Measurements from ENCODE around the gene RUVBL2. TPM values are rescaled to one million over a fixed set of nuclear protein-coding genes. Genes with fewer than 3 reads are reported as not detected.
"Not testable (repeated sequence)": the region's sequence is repeated elsewhere in the genome, so short reads cannot be mapped to it uniquely, and the experiment has no call there.

The RUVBL2 gene
- total and polyA plus RNA-seq, 4 donors, result 29.6 to 80.1 (median 49.6) TPM

DNA sequence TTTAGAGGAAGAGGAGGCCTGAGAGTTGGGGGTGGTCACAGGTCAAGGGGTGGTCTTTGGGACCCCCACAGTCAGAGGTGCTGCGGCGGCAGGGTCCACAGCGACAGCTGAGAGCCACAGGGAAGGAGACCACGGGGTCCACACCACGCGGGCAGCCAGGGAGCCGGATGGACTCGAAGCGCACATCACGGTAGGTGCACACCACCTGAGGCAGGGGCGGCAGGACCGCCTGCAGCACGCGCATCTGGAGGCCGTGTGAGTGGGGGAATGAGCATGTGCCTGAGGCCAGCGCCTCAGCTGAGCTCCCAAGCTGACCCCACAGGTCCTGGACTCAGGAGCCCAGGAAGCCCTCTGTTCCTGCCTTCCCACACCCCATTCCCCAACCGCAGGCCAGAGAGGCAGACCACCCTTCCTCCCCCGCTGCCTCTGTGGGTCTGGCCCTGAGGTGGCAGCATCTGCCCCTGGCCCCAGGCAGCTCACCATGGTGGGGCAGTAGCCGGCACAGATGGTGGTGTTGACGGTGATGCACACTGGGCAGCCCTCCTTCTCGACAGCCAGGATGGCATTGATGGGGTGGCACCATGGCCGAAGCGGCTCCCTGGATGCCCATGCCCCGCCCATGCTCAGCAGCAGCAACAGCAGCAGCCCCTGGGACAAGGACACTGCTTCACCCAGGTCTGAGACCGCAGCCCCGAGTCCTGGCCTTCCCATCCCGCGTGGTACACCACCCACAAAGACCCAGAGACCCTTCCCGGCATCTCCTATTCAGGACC is 22.6 kb downstream of the RUVBL2 start:
- no peaks in the 10 kb centered on the region for H3K27me3 ChIP-seq (ENCODE audit: control insufficient read depth in 4 of 4, insufficient read depth in 4 of 4, low read length in 3 of 4)
- no peak overlapping the region for H3K4me3 ChIP-seq (ENCODE audit: low read depth in 1 of 3, low read length in 3 of 3)
- peaks cover 5 to 22% (median 16%) of the 10 kb centered on the region in 4 donors for H3K4me1 ChIP-seq (ENCODE audit: control insufficient read depth in 4 of 4, insufficient read depth in 4 of 4, low read length in 3 of 4)
- H3K9ac ChIP-seq (ENCODE audit: low read depth in 1 of 2, low read length in 2 of 2), result no peak overlapping the region
- DNase-seq (ENCODE audit: low spot score), result no peak
- whole genome bisulfite sequencing, result 96% methylated on average over 27 of the region's 29 CpGs
- no peaks in the 10 kb centered on the region for H3K9me3 ChIP-seq (ENCODE audit: control insufficient read depth in 4 of 4, low read length in 3 of 4)
- peaks cover 3 to 26% (median 8%) of the 10 kb centered on the region in 4 donors for H3K36me3 ChIP-seq (ENCODE audit: control insufficient read depth in 4 of 4, insufficient read depth in 3 of 4, low read depth in 1 of 4, low read length in 3 of 4)
- H3K27ac ChIP-seq (ENCODE audit: low read depth in 1 of 2, low read length in 2 of 2), result no peak overlapping the region
- TF ChIP-seq SP1 (IDR thresholded peaks at IDR 0.05) (no peak), RAD21 (IDR thresholded peaks at IDR 0.05) (no peak)

DNA sequence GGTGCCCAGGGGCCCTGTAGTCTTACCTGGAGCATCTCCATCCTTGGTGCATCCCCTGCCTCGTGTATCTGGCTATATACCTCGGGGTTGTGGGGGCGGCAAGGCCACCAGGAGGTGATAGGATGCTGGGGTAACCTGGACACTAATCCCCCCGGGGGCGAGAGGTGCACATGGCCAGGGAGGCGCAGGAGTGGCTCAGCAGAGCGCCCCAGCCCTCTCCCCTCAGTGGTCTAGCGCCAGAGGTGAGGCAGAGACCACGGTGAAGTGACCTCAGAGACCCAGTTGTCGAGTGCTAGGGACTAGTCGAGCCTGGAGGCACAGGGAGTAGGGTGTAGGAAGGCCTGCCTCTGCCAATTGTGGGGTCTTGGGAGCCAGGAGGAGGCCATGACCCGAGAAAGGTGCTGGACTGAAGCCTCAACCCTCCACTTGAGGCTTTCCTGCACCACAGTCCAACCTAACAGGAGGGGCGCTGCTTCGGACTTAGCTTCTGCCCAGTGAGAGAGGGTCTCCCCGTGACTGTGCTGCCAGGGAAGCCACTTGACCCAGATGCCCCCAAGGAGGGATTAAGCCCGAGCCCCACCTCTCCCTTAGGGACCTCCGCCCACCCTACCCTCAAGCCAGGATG is 23.5 kb downstream of the RUVBL2 start, which contains the start of gene LHB:
Gene LHB (minus strand): TSS at position 51 of the 625 bp plus-strand sequence. CDS start 10 bp downstream, at position 41.
- WGBS, result 77% methylated on average over 17 of the region's 17 CpGs
- DNase-seq (ENCODE audit: low spot score), result no peak
- Histone ChIP-seq H3K4me3 (ENCODE audit: low read depth in 1 of 3, low read length in 3 of 3) (peak within 1 kb of the TSS in 1 of 3 donors; percentile 50), H3K36me3 (ENCODE audit: control insufficient read depth in 4 of 4, insufficient read depth in 3 of 4, low read depth in 1 of 4, low read length in 3 of 4) (peaks cover 3 to 19% (median 5%) of the 10 kb centered on the region in 4 donors), H3K9ac (ENCODE audit: low read depth in 1 of 2, low read length in 2 of 2) (no peak within 1 kb of the TSS), H3K4me1 (ENCODE audit: control insufficient read depth in 4 of 4, insufficient read depth in 4 of 4, low read length in 3 of 4) (peaks cover 5 to 22% (median 16%) of the 10 kb centered on the region in 4 donors), H3K27ac (ENCODE audit: low read depth in 1 of 2, low read length in 2 of 2) (no peak within 1 kb of the TSS), H3K27me3 (ENCODE audit: control insufficient read depth in 4 of 4, insufficient read depth in 4 of 4, low read length in 3 of 4) (no peaks in the 10 kb centered on the region), H3K9me3 (ENCODE audit: control insufficient read depth in 4 of 4, low read length in 3 of 4) (no peaks in the 10 kb centered on the region)
- TF ChIP-seq, protein P1, sequence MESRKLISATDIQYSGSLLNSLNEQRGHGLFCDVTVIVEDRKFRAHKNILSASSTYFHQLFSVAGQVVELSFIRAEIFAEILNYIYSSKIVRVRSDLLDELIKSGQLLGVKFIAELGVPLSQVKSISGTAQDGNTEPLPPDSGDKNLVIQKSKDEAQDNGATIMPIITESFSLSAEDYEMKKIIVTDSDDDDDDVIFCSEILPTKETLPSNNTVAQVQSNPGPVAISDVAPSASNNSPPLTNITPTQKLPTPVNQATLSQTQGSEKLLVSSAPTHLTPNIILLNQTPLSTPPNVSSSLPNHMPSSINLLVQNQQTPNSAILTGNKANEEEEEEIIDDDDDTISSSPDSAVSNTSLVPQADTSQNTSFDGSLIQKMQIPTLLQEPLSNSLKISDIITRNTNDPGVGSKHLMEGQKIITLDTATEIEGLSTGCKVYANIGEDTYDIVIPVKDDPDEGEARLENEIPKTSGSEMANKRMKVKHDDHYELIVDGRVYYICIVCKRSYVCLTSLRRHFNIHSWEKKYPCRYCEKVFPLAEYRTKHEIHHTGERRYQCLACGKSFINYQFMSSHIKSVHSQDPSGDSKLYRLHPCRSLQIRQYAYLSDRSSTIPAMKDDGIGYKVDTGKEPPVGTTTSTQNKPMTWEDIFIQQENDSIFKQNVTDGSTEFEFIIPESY (IDR thresholded peaks at IDR 0.05), result no peak
- TF ChIP-seq MAX (IDR thresholded peaks at IDR 0.05) (no peak), NR2F2 (IDR thresholded peaks at IDR 0.05) (no peak), EGR1 (IDR thresholded peaks at IDR 0.05; ENCODE audit: low read depth in 2 of 2) (no peak), SP1 (IDR thresholded peaks at IDR 0.05) (no peak), RXRA (IDR thresholded peaks at IDR 0.05) (no peak)

DNA sequence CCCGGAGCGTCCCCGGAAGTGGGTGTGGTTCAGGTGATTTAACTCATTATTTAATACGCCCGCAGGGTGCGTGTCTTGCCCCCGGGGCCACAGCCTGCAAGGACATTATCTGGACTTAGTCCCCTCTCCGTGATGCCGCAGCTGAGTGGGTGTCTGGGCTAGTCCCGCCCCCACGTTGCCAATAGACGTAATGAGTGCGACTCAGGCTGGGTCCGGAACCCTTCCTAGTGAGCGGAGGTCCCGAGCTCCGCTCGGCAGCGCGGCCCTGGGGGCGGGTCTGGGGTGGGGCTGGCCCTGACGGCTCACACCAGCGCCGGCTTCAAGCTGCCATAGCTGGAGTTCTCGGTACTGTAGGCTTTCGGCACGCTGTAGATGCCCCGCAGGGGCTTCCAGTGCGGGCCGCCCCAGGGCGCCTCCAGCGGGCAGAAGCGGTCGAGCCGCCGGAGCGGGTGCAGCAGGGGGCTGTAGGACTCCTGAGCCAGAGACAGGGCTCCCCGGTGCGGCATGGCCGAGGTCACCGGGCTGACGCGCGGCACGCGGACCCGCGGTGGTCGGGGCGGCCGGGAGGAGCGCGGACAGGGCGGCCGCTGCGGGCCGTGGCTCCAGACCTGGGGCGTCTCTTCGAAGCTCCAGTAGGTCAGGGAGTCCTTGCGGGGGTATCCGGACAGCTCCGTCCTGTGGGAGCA is 24.1 kb downstream of the RUVBL2 start:
- Histone ChIP-seq H3K36me3 (ENCODE audit: control insufficient read depth in 4 of 4, insufficient read depth in 3 of 4, low read depth in 1 of 4, low read length in 3 of 4) (peaks cover 3 to 18% (median 5%) of the 10 kb centered on the region in 4 donors), H3K27me3 (ENCODE audit: control insufficient read depth in 4 of 4, insufficient read depth in 4 of 4, low read length in 3 of 4) (no peaks in the 10 kb centered on the region), H3K9ac (ENCODE audit: low read depth in 1 of 2, low read length in 2 of 2) (no peak overlapping the region), H3K27ac (ENCODE audit: low read depth in 1 of 2, low read length in 2 of 2) (no peak overlapping the region), H3K4me3 (ENCODE audit: low read depth in 1 of 3, low read length in 3 of 3) (peak overlapping the region in 1 of 3 donors; percentile 50), H3K9me3 (ENCODE audit: control insufficient read depth in 4 of 4, low read length in 3 of 4) (no peaks in the 10 kb centered on the region), H3K4me1 (ENCODE audit: control insufficient read depth in 4 of 4, insufficient read depth in 4 of 4, low read length in 3 of 4) (peaks cover 5 to 22% (median 16%) of the 10 kb centered on the region in 4 donors)
- TF ChIP-seq RAD21 (IDR thresholded peaks at IDR 0.05) (peak in 1 of 2 donors; percentile 15), NR2F2 (IDR thresholded peaks at IDR 0.05) (no peak), CTCF (IDR thresholded peaks at IDR 0.05; ENCODE audit: low read depth, low read length, missing input control) (peak; percentile 23)
- peak; percentile 42 for DNase-seq (ENCODE audit: low spot score)
- 2% methylated on average over 62 of the region's 62 CpGs for WGBS

DNA sequence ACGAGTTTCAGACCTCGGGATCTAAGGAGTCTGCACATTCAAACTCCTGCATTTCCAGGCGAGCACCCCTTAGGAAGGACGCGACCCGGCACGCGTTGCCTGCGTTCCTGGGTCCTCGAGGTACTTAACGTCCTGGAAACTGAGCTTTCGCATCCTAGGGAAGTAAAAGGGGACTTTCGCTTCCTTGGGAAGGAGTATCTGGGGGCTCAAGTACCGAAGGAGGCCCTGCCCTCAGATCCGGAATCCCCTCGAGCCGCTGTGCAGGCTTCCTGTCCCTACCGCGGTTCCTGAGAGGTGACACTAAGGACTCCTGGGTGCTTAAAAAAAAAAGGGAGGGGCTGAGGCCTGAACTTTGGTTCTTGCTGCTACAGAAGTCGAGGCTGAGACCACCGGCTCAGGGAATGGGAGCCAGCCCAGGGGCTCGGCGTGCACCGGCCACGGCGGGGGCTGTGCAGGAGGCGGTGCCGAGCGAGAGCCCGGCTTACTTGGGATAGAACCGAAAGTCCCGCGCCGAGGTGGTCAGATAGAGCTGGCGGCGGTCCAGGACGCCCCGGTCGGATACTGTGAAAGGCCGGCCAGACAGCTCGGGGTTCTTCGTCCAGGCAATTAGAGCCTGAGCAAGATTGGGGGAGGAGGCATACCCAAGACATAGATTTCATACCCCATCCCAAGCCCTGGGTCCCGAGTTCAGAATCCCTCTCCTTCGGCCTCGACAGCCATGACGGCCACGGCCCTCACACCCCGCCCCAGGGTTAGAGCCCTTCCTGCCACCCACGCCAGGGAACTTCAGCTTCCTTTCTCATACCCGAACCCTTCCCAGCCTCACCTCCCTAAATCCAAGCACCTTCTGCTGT is 24.9 kb downstream of the RUVBL2 start:
- Histone ChIP-seq H3K36me3 (ENCODE audit: control insufficient read depth in 4 of 4, insufficient read depth in 3 of 4, low read depth in 1 of 4, low read length in 3 of 4) (peaks cover 3 to 18% (median 5%) of the 10 kb centered on the region in 4 donors), H3K4me3 (ENCODE audit: low read depth in 1 of 3, low read length in 3 of 3) (peak overlapping the region in 2 of 3 donors; percentile 7 to 50), H3K4me1 (ENCODE audit: control insufficient read depth in 4 of 4, insufficient read depth in 4 of 4, low read length in 3 of 4) (peaks cover 5 to 22% (median 16%) of the 10 kb centered on the region in 4 donors)
- not testable (repeated sequence) for H3K27ac ChIP-seq (ENCODE audit: low read depth in 1 of 2, low read length in 2 of 2); H3K9me3 ChIP-seq (ENCODE audit: control insufficient read depth in 4 of 4, low read length in 3 of 4); H3K27me3 ChIP-seq (ENCODE audit: control insufficient read depth in 4 of 4, insufficient read depth in 4 of 4, low read length in 3 of 4); DNase-seq (ENCODE audit: low spot score); H3K9ac ChIP-seq (ENCODE audit: low read depth in 1 of 2, low read length in 2 of 2)
- WGBS, result 8% methylated on average over 50 of the region's 50 CpGs
